SU-DHL-6 (cell line): ENCODE measurements around the gene PCDHB2.
"Not testable (repeated sequence)": the region's sequence is repeated elsewhere in the genome, so short reads cannot be mapped to it uniquely, and the experiment has no call there.

Source experiments
- H2AFZ ChIP-seq: fragments of 200-600 bp; sonication (generic); 2 replicates; pipeline ENCODE4 v1.6.1; 2014; ENCODE audit warnings: low read depth, mild to moderate bottlenecking, moderate library complexity, mixed read lengths, antibody characterized with exemption, low read length; ENCODE audit not compliant: severe bottlenecking
- H3F3A ChIP-seq: fragments of 200-600 bp; shearing (Covaris generic); 2 replicates; pipeline ENCODE4 v1.6.0; 2016; ENCODE audit warnings: antibody characterized with exemption, mild to moderate bottlenecking; ENCODE audit not compliant: insufficient read depth
- H3K27ac ChIP-seq: fragments of 200-600 bp; sonication (generic); 2 replicates; pipeline ENCODE4 v1.5.1; 2016; ENCODE audit warnings: low read depth, mild to moderate bottlenecking, low read length, moderate library complexity, mixed read lengths
- H3K27me3 ChIP-seq: fragments of 200-600 bp; sonication (generic), shearing (Covaris generic); 2 replicates; pipeline ENCODE4 v1.6.0; 2014; ENCODE audit warnings: mild to moderate bottlenecking, low read length
- H3K36me3 ChIP-seq: fragments of 200-600 bp; sonication (generic); 2 replicates; pipeline ENCODE4 v1.6.1; 2014; ENCODE audit warnings: mild to moderate bottlenecking, low read length, mixed read lengths
- H3K4me2 ChIP-seq: fragments of 300-600, 200-600 bp; shearing (Covaris generic), sonication (generic); 2 replicates; pipeline ENCODE4 v1.6.0; 2014; ENCODE audit warnings: low read length, low read depth, mild to moderate bottlenecking; ENCODE audit not compliant: poor library complexity, severe bottlenecking
- H3K4me3 ChIP-seq: fragments of 200-600 bp; sonication (generic); 2 replicates; pipeline ENCODE4 v1.5.1; 2014; ENCODE audit warnings: antibody characterized with exemption, low read length, mild to moderate bottlenecking, mixed read lengths; ENCODE audit not compliant: insufficient read depth, poor library complexity, severe bottlenecking
- H3K79me2 ChIP-seq: fragments of 200-600 bp; sonication (generic); 2 replicates; pipeline ENCODE4 v1.6.1; 2014; ENCODE audit warnings: mild to moderate bottlenecking, low read length, moderate library complexity; ENCODE audit not compliant: insufficient read depth
- H3K9ac ChIP-seq: fragments of 200-600 bp; sonication (generic); 2 replicates; pipeline ENCODE4 v1.7.0; 2014; ENCODE audit warnings: mild to moderate bottlenecking, low read length
- H3K9me2 ChIP-seq: fragments of 200-600 bp; sonication (generic); replicated peaks from 2 replicates; pipeline ENCODE4 v1.6.1; 2014; ENCODE audit warnings: low read length; ENCODE audit not compliant: insufficient read depth
- H3K9me3 ChIP-seq: fragments of 200-600 bp; sonication (generic); 2 replicates; pipeline ENCODE4 v1.6.1; 2014; ENCODE audit warnings: low read length, mixed read lengths; ENCODE audit not compliant: insufficient read depth
- H4K20me1 ChIP-seq: fragments of 200-600 bp; sonication (generic); 2 replicates; pipeline ENCODE4 v1.6.1; 2014; ENCODE audit warnings: low read depth, mild to moderate bottlenecking, antibody characterized with exemption, low read length, moderate library complexity, mixed read lengths
- CTCF ChIP-seq: fragments of 200-600 bp; sonication (generic); IDR thresholded peaks from one replicate; pipeline ENCODE4 v1.5.1; 2017; ENCODE audit warnings: antibody characterized with exemption, mild to moderate bottlenecking, low read length, moderate library complexity; ENCODE audit not compliant: insufficient read depth, poor library complexity, severe bottlenecking
- EZH2phosphoT487 ChIP-seq: fragments of 200-600 bp; sonication (generic), shearing (Covaris generic); conservative IDR thresholded peaks from 2 replicates; pipeline ENCODE4 v1.6.1; 2018; ENCODE audit warnings: mild to moderate bottlenecking, antibody characterized with exemption, low read length, moderate library complexity, mixed read lengths

The PCDHB2 gene

GRCh38 chr5:141105350-141105749, 10.9 kb downstream of the PCDHB2 start:
- Histone ChIP-seq H3K9me3 (no peaks in the 10 kb centered on the region), H3K27ac (no peak overlapping the region), H3K4me2 (no peak overlapping the region), H3K27me3 (no peaks in the 10 kb centered on the region), H3K4me3 (no peak overlapping the region), H3K36me3 (no peaks in the 10 kb centered on the region), H2AFZ (no peak overlapping the region), H3K9ac (no peak overlapping the region), H3K79me2 (no peaks in the 10 kb centered on the region), H3K9me2 (no peaks in the 10 kb centered on the region), H4K20me1 (no peaks in the 10 kb centered on the region), H3F3A (no peaks in the 10 kb centered on the region)
- TF ChIP-seq EZH2phosphoT487: no peak
- no peak for TF ChIP-seq CTCF

- H3K27ac ChIP-seq: no peak overlapping the region
- H3K9me3 ChIP-seq: 0 out of 2 replicates have a peak, but pooled peaks cover 5% of the 10 kb centered on the region
- H3K27me3 ChIP-seq: no peaks in the 10 kb centered on the region
- no peaks in the 10 kb centered on the region for H3K36me3 ChIP-seq
- H4K20me1 ChIP-seq: no peaks in the 10 kb centered on the region
- TF ChIP-seq EZH2phosphoT487: no peak
- no peaks in the 10 kb centered on the region for H3K79me2 ChIP-seq
- no peak overlapping the region for H3K4me3 ChIP-seq
- H2AFZ ChIP-seq: no peak overlapping the region
- no peaks in the 10 kb centered on the region for H3K9me2 ChIP-seq
- H3K9ac ChIP-seq: no peak overlapping the region
- H3K4me2 ChIP-seq: no peak overlapping the region
- no peaks in the 10 kb centered on the region for H3F3A ChIP-seq
These were observed 24.8 kb downstream of the PCDHB2 start for GRCh38 chr5:141119250-141119649.

GRCh38 chr5:141121563-141121962, 27.1 kb downstream of the PCDHB2 start, which contains the start of gene PCDHB4:
PCDHB4 (plus strand) TSS chr5:141121818; CDS start chr5:141121999, 181 bp downstream.
- Histone ChIP-seq H3K79me2 (no peaks in the 10 kb centered on the region), H3K9me3 (0 out of 2 replicates have a peak, but pooled peaks cover 4% of the 10 kb centered on the region), H3F3A (no peaks in the 10 kb centered on the region), H3K27me3 (no peaks in the 10 kb centered on the region), H3K9ac (no peak within 1 kb of the TSS), H3K36me3 (no peaks in the 10 kb centered on the region), H4K20me1 (no peaks in the 10 kb centered on the region), H3K4me2 (no peak within 1 kb of the TSS), H3K27ac (no peak within 1 kb of the TSS), H2AFZ (no peak within 1 kb of the TSS), H3K9me2 (no peaks in the 10 kb centered on the region), H3K4me3 (no peak within 1 kb of the TSS)
- TF ChIP-seq EZH2phosphoT487: no peak
- TF ChIP-seq CTCF: no peak

- Histone ChIP-seq H3K27me3 (no peaks in the 10 kb centered on the region), H3K4me3 (no peak overlapping the region), H2AFZ (no peak overlapping the region), H3K27ac (no peak overlapping the region), H3K79me2 (no peaks in the 10 kb centered on the region), H4K20me1 (no peaks in the 10 kb centered on the region), H3K9me3 (0 out of 2 replicates have a peak, but pooled peaks cover under 1% of the 10 kb centered on the region), H3K9ac (no peak overlapping the region), H3K36me3 (no peaks in the 10 kb centered on the region), H3K9me2 (no peaks in the 10 kb centered on the region), H3F3A (no peaks in the 10 kb centered on the region), H3K4me2 (no peak overlapping the region)
- TF ChIP-seq CTCF: no peak
- no peak for TF ChIP-seq EZH2phosphoT487
These were observed 27.6 kb downstream of the PCDHB2 start for GRCh38 chr5:141121985-141122384.

GRCh38 chr5:141123396-141124135, 29.2 kb downstream of the PCDHB2 start:
- H3K27me3 ChIP-seq, H3F3A ChIP-seq, H3K9ac ChIP-seq, H3K27ac ChIP-seq, H4K20me1 ChIP-seq, H3K9me2 ChIP-seq, H3K4me2 ChIP-seq, H3K4me3 ChIP-seq, H3K9me3 ChIP-seq, H3K36me3 ChIP-seq, H3K79me2 ChIP-seq, H2AFZ ChIP-seq: not testable (repeated sequence)
